Measurements from ENCODE around the gene DENND1C. TPM values are rescaled to one million over a fixed set of nuclear protein-coding genes. Genes with fewer than 3 reads are reported as not detected.

DENND1C gene
- polyA plus RNA-seq, 2 of the 4 experiments (the other 2 are of a cell fraction): 0.30 to 0.32 TPM

- ATAC-seq (no peak), FAIRE-seq (no peak), DNase-seq (ENCODE audit: low read depth in 1 of 2, low spot score in 1 of 2) (no peak)
- ChIA-PET POLR2A (no interaction called here), CTCF (no interaction called here)
- 80% methylated on average over 8 of the region's 8 CpGs for WGBS (ENCODE audit: missing lambda C conversion rate)
- Histone ChIP-seq H3K4me1 (no peaks in the 10 kb centered on the region; the same call in 2 of the 3 replicates), H3K4me2 (no peak overlapping the region), H3K4me3 (no peak overlapping the region), H3K9me3 (no peaks in the 10 kb centered on the region), H3K27ac (no peak overlapping the region)
- TF ChIP-seq GATA3 (IDR thresholded peaks at IDR 0.05; ENCODE audit: borderline replicate concordance) (no peak), ATOH8 (CRISPR knock-in tag; IDR thresholded peaks at IDR 0.05; ENCODE audit: low read depth) (no peak), RCOR1 (IDR thresholded peaks at IDR 0.05; ENCODE audit: low read depth, low read length) (no peak), ESRRA (IDR thresholded peaks at IDR 0.05; ENCODE audit: borderline replicate concordance, low read length) (no peak), REST (IDR thresholded peaks at IDR 0.05) (no peak), MAX (IDR thresholded peaks at IDR 0.05) (no peak), CEBPB (IDR thresholded peaks at IDR 0.05) (no peak), ZFP36 (IDR thresholded peaks at IDR 0.05; ENCODE audit: borderline replicate concordance, partially characterized antibody) (no peak), POLR2AphosphoS2 (conservative IDR thresholded peaks at IDR 0.05; ENCODE audit: low read length) (no peak), HMGXB4 (CRISPR knock-in tag; IDR thresholded peaks at IDR 0.05; ENCODE audit: borderline replicate concordance) (no peak), MAZ (IDR thresholded peaks at IDR 0.05; ENCODE audit: borderline replicate concordance, low read depth, low read length) (no peak), FOXS1 (CRISPR knock-in tag; IDR thresholded peaks at IDR 0.05) (no peak), USF2 (IDR thresholded peaks at IDR 0.05) (no peak), RNF2 (IDR thresholded peaks at IDR 0.05; ENCODE audit: borderline replicate concordance, low read depth) (no peak), BCL3 (IDR thresholded peaks at IDR 0.05) (no peak), E2F6 (IDR thresholded peaks at IDR 0.05; ENCODE audit: borderline replicate concordance, low read depth) (no peak), NPAS2 (CRISPR knock-in tag; IDR thresholded peaks at IDR 0.05; ENCODE audit: borderline replicate concordance) (no peak), CHD4 (IDR thresholded peaks at IDR 0.05; ENCODE audit: borderline replicate concordance) (no peak), TP53 (CRISPR knock-in tag; IDR thresholded peaks at IDR 0.05) (no peak), HOXA7 (CRISPR knock-in tag; IDR thresholded peaks at IDR 0.05) (no peak)
Measured at GRCh38 chr19:6470173-6470572, 11.4 kb downstream of the DENND1C start.

Data from A549 (cell line).